ENCODE measurements around the gene PSPC1. TPM values are rescaled to one million over a fixed set of nuclear protein-coding genes. Genes with fewer than 3 reads are reported as not detected.
A peak's percentile ranks its signal among the peaks of the same experiment; 100 is the strongest.
"Not testable (repeated sequence)": the region's sequence is repeated elsewhere in the genome, so short reads cannot be mapped to it uniquely, and the experiment has no call there.

Gene PSPC1
- polyA plus RNA-seq, 2 of the 4 experiments (the other 2 are of a cell fraction): 47.5 to 49.0 TPM

DNA sequence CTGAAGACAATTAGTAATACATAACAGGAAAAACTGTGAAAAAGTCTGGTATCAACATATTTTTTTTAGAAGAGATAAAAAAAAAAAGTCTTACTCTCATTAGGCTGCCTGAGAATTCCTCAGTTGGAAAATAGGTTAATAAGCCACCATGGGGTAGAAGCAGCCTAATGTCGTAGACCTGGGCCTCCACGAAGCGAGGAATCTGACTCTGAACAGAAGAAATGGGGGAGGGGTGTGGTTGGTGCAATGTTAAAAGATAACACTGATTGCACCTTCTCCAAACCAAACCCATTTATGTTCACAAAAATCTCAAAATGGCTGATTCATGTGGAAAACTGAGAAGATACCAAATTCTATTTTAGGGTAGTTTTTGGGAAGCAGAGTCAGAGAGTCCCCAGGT lies 86.9 kb downstream of the PSPC1 start:
- Histone ChIP-seq H3K27ac (no peak overlapping the region), H3K4me3 (no peak overlapping the region), H3K4me1 (0 out of 3 replicates have a peak, but pooled peaks cover 4% of the 10 kb centered on the region), H3K9me3 (no peaks in the 10 kb centered on the region), H3K4me2 (no peak overlapping the region)
- TF ChIP-seq SMC3 (IDR thresholded peaks at IDR 0.05) (no peak), MYC (IDR thresholded peaks at IDR 0.05; ENCODE audit: borderline replicate concordance, low read length) (no peak), NPAS2 (CRISPR knock-in tag; IDR thresholded peaks at IDR 0.05; ENCODE audit: borderline replicate concordance) (no peak), ZSCAN20 (CRISPR knock-in tag; IDR thresholded peaks at IDR 0.05) (no peak), MAX (IDR thresholded peaks at IDR 0.05) (no peak), FOSL2 (IDR thresholded peaks at IDR 0.05) (no peak), FOSL2 (CRISPR knock-in tag; IDR thresholded peaks at IDR 0.05) (no peak), PBX3 (IDR thresholded peaks at IDR 0.05) (no peak), MAFK (IDR thresholded peaks at IDR 0.05; ENCODE audit: partially characterized antibody) (no peak), NR3C1 (IDR thresholded peaks at IDR 0.05) (no peak), NFE2L2 (conservative IDR thresholded peaks at IDR 0.05; ENCODE audit: low read length) (no peak), PHF8 (IDR thresholded peaks at IDR 0.05; ENCODE audit: borderline replicate concordance, low read depth) (no peak), FOXS1 (CRISPR knock-in tag; IDR thresholded peaks at IDR 0.05) (no peak), HOXB13 (CRISPR knock-in tag; IDR thresholded peaks at IDR 0.05; ENCODE audit: low read depth) (no peak), POLR2AphosphoS2 (conservative IDR thresholded peaks at IDR 0.05; ENCODE audit: low read length) (no peak)
- TF ChIP-seq, protein P1, sequence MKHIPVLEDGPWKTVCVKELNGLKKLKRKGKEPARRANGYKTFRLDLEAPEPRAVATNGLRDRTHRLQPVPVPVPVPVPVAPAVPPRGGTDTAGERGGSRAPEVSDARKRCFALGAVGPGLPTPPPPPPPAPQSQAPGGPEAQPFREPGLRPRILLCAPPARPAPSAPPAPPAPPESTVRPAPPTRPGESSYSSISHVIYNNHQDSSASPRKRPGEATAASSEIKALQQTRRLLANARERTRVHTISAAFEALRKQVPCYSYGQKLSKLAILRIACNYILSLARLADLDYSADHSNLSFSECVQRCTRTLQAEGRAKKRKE (CRISPR knock-in tag; IDR thresholded peaks at IDR 0.05; ENCODE audit: low read depth): no peak
- TF ChIP-seq, protein P2, sequence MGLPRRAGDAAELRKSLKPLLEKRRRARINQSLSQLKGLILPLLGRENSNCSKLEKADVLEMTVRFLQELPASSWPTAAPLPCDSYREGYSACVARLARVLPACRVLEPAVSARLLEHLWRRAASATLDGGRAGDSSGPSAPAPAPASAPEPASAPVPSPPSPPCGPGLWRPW (IDR thresholded peaks at IDR 0.05): no peak
- ChIA-PET CTCF (no interaction called here), POLR2A (no interaction called here)
- FAIRE-seq (no peak), DNase-seq (ENCODE audit: low read depth in 1 of 2, low spot score in 1 of 2) (no peak), ATAC-seq (no peak)
- 63% methylated on average over 3 of the region's 3 CpGs for WGBS (ENCODE audit: missing lambda C conversion rate)

GRCh38 chr13:19695428-19695827 lies 87.3 kb downstream of the PSPC1 start:
- ChIA-PET CTCF (no interaction called here), POLR2A (no interaction called here)
- Histone ChIP-seq H3K4me2 (no peak overlapping the region), H3K9me3 (no peaks in the 10 kb centered on the region), H3K4me3 (no peak overlapping the region), H3K4me1 (0 out of 3 replicates have a peak, but pooled peaks cover 4% of the 10 kb centered on the region), H3K27ac (no peak overlapping the region)
- 75% methylated on average over 1 of the region's 1 CpG for WGBS (ENCODE audit: missing lambda C conversion rate)
- ATAC-seq: no peak
- no peak for FAIRE-seq
- TF ChIP-seq BHLHE40 (IDR thresholded peaks at IDR 0.05; ENCODE audit: low read depth, low read length) (no peak), GATA3 (IDR thresholded peaks at IDR 0.05; ENCODE audit: borderline replicate concordance) (no peak), KDM5A (IDR thresholded peaks at IDR 0.05) (no peak), JUNB (IDR thresholded peaks at IDR 0.05) (no peak)
- no peak for DNase-seq (ENCODE audit: low read depth in 1 of 2, low spot score in 1 of 2)

DNA sequence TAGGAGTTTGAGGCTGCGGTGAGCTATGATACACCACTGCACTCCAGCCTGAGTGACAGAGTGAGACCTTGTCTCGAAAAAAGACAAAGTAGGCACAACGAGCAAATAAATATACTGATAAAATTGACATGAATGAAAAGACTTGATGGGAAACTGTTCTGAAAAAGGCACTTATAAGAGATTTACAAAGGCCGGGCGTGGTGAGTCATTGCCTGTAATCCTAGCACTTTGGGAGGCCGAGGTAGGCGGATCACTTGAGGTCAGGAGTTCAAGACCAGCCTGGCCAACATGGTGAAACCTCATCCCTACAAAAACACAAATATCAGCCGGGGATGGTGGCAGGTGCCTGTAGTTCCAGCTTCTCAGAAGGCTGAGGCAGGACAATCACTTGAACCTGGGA lies 91.3 kb downstream of the PSPC1 start:
- DNase-seq (ENCODE audit: low read depth in 1 of 2, low spot score in 1 of 2); H3K4me3 ChIP-seq; CTCF ChIA-PET; POLR2A ChIA-PET; ATAC-seq; FAIRE-seq; H3K27ac ChIP-seq; H3K4me1 ChIP-seq; H3K4me2 ChIP-seq; H3K9me3 ChIP-seq: not testable (repeated sequence)
- 86% methylated on average over 8 of the region's 8 CpGs for WGBS (ENCODE audit: missing lambda C conversion rate)

DNA sequence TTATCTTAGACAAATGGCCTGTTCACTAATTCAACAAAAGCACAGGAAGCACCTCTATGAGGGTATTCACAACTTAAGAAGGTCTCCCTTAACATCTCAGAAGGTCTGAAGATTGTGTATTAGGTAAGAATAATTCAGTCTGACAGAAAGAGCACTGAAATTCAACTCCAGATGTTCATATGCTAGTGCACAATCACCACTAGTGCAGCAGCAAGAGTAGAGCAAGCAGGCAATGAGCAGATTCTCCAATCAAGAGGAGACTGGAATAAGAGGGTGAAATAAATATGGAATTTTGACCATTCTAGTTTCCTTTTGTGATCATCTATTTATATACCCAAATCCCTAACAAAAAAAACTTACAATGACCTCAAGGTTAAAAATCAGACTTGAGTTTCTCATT lies 97.3 kb downstream of the PSPC1 start:
- Histone ChIP-seq H3K4me2 (peak overlapping the region; percentile 2; the same call in 2 of the 3 replicates), H3K27ac (no peak overlapping the region), H3K4me1 (peaks cover 13% of the 10 kb centered on the region; the same call in 2 of the 3 replicates), H3K9me3 (no peaks in the 10 kb centered on the region), H3K4me3 (no peak overlapping the region)
- ChIA-PET POLR2A (no interaction called here), CTCF (no interaction called here)
- FAIRE-seq (no peak), ATAC-seq (peak; percentile 33 to 50; a peak in 2 of 6 replicates), DNase-seq (ENCODE audit: low read depth in 1 of 2, low spot score in 1 of 2) (no peak)
- TF ChIP-seq EHF (CRISPR knock-in tag; IDR thresholded peaks at IDR 0.05) (no peak), ZNF302 (CRISPR knock-in tag; IDR thresholded peaks at IDR 0.05) (no peak), BHLHE40 (IDR thresholded peaks at IDR 0.05; ENCODE audit: low read depth, low read length) (no peak), PHF8 (IDR thresholded peaks at IDR 0.05; ENCODE audit: borderline replicate concordance, low read depth) (no peak), HOXA7 (CRISPR knock-in tag; IDR thresholded peaks at IDR 0.05) (no peak), FOSB (CRISPR knock-in tag; IDR thresholded peaks at IDR 0.05) (no peak)
